Measurements from ENCODE around the gene PMM2. TPM values are rescaled to one million over a fixed set of nuclear protein-coding genes. Genes with fewer than 3 reads are reported as not detected.

The PMM2 gene
- polyA plus RNA-seq, 1 donor from 2014 or later, result 32.3 TPM

DNA sequence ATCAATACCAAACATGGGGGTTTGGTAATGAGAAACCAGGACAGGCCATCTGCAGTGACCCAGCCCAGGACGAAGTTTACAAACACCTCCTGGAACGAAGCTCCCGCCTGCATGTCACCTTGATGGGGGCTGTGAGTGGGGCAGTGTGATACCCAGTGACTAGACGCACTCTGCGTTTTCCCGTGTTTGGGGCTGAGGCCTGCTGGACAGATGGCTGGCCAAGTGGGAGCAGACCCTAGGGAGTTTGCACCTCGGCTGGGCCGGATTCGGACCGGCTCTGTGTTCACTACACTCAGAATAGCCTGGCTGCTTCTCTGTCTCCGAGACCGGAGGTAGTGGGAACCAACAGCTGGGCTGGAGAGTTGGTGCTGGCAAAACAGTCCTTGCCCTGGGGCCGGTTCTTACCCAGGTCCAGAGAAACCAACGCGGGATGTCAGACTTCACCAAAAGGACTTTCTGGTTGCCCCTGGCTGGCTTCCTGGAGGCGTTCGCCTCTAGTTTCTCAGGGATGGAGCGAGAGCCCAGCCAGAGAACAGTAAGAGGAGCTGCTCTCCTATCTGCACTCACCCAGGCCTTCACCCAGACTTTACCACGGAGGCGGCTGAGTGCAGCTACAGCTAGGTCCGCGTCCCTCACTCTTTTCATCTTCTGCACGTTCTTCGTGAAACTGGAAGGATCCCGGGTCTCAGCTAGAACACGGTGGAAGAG lies 50.7 kb downstream of the PMM2 start:
- H3K27ac Mint-ChIP-seq, result peak overlapping the region in 2 of 3 donors; percentile 7 to 67
- H3K4me1 Mint-ChIP-seq, result peaks cover 9 to 18% (median 11%) of the 10 kb centered on the region in 3 donors
- H3K36me3 Mint-ChIP-seq, result peaks cover 3% of the 10 kb centered on the region
- H3K9me3 Mint-ChIP-seq, result no peaks in the 10 kb centered on the region
- H3K27me3 Mint-ChIP-seq, result no peaks in the 10 kb centered on the region
- H3K4me3 Mint-ChIP-seq, result no peak overlapping the region

DNA sequence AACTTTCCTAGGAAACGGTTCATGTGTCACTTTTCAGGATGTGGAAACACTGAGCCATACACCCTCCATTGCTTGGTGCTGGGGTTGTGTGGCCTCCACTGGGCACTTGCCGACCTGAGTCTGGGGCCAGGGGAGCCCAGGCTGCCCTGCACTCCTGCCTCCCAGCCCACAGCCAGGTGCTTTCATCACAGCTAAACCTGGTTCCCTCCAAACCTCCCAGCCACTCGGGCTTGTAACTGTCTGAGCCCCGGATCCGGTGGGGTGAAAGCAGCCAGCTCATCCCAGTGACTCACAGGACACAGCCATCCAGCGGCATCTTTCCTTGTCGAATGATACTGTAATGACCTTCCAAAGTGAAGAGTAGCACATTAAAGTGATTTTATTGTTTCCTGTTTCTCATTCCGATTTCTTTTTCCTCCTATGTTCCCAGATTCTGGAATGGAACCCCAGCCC lies 51.3 kb downstream of the PMM2 start:
- Mint-ChIP-seq H3K4me1 (peaks cover 7 to 16% (median 11%) of the 10 kb centered on the region in 3 donors), H3K27me3 (no peaks in the 10 kb centered on the region), H3K9me3 (no peaks in the 10 kb centered on the region), H3K36me3 (peaks cover 3% of the 10 kb centered on the region), H3K4me3 (no peak overlapping the region), H3K27ac (peak overlapping the region in 2 of 3 donors; percentile 7 to 71)

DNA sequence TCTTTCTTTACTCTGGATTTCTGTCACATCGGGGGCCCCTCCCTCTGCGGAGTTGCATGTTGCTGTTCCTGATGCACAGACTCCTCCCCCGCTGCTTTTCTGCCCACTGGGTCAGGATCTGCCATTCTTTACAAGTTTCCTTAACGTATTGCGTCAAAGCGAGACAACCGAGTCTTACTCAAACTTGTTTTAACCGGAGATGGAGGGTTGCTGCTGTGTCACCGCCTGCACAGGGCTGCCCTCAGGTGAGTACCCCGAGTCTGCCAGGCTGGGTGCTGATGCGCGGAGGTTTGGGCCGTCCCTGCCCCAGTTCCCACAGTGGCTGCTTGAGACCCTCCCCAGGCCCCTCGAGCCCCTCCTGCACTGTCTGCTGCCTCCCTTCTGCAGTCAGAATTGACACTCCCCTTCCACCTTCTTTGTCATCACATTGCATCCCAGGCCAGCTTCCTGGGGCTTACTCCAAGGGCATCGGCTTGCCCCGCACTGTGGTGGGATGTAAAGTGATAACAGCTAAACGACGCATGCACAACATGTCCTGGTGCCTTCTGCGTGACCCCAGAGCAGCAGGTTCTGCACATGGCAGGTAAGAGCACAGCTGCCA lies 51.9 kb downstream of the PMM2 start:
- H3K27ac Mint-ChIP-seq, result peak overlapping the region in 1 of 3 donors; percentile 71
- peaks cover 7 to 15% (median 11%) of the 10 kb centered on the region in 3 donors for H3K4me1 Mint-ChIP-seq
- peaks cover 3% of the 10 kb centered on the region for H3K36me3 Mint-ChIP-seq
- no peaks in the 10 kb centered on the region for H3K9me3 Mint-ChIP-seq
- no peaks in the 10 kb centered on the region for H3K27me3 Mint-ChIP-seq
- H3K4me3 Mint-ChIP-seq, result no peak overlapping the region

DNA sequence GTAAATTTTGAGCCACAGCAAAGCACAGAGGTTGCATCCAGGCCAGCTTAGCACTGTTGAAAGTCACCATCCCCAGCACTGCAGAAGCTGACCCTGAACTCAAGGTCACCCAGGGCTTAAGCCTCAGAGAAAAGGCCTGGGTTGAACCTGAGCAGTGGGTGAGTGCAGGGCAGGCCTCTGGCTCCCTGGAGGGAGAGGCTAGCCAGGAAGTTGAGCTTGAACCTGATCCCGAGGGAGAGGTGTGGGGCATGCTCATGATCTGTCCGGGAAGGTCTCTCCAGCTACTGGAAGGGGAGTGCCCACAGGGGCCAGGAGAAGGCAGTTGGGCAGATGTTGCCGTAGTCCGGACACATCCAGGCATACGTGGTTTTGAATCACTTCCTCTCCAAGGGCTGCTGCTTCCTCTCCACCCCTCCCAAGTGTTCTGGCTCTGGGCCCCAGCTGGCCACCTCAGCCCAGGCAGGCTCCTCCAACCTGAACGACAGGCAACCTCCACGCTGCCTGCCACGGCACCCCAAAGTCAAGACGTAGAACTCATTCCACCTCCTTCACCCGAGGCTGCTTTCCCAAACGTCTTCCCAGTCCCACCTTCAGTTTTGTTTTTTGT lies 52.7 kb downstream of the PMM2 start:
- Mint-ChIP-seq H3K27ac (peak overlapping the region in 2 of 3 donors; percentile 76 to 78), H3K4me3 (peak overlapping the region in 1 of 4 donors; percentile 65), H3K4me1 (peaks cover 3 to 15% (median 4%) of the 10 kb centered on the region in 3 donors), H3K9me3 (no peaks in the 10 kb centered on the region), H3K36me3 (peaks cover 5% of the 10 kb centered on the region), H3K27me3 (no peaks in the 10 kb centered on the region)

DNA sequence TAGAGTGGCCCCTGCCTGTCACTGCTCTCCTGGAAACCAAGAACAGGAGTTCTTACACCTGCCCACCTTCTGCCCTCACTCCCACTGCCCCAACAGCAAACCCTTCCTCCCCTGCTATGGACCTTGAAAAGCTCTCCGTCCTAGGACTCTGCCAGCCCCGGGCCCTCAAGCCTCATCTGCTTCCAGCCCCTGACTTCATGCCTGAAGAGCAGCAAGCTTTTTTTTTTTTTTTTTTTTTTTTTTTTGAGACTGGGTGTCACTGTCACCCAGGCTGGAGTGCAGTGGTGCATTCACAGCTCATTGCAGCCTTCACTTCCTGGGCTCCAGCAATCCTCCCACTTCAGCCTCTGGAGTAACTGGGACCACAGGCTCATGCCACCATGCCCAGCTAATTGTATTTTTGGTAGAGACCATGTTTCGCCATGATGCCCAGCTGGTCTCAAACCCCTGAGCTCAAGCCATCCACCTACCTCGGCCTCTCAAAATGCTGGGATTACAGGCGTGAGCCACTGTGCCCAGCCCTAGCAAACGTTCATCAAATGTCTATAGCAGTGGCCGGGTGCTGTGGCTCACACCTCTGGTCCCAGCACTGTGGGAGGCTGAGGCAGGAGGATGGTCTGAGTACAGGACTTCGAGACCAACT lies 54.2 kb downstream of the PMM2 start:
- Mint-ChIP-seq H3K4me1 (peaks cover 4 to 20% (median 7%) of the 10 kb centered on the region in 3 donors), H3K36me3 (peaks cover 6% of the 10 kb centered on the region), H3K9me3 (no peaks in the 10 kb centered on the region), H3K27me3 (no peaks in the 10 kb centered on the region), H3K4me3 (peak overlapping the region in 1 of 4 donors; percentile 57), H3K27ac (peak overlapping the region in 2 of 3 donors; percentile 23 to 72)

DNA sequence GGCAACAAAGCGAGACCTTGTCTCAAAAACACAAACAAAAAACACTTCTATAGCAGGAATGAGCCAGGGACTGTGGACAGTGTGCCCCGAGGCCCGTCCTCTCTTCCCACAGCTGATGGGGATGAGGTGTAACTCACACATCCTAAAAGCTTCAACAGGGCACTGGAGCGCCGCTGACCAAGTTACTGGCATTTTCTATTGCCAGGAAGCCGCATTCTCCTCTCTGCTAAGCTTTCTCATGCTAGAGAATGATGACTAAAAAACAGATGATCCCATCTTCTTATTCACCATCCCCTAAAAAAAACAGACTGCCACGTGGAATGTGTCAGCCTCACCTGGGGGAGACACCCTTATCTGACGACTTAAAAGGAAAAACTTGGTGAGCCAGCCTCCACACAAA lies 54.9 kb downstream of the PMM2 start:
- peaks cover 8% of the 10 kb centered on the region for H3K36me3 Mint-ChIP-seq
- H3K27me3 Mint-ChIP-seq, result no peaks in the 10 kb centered on the region
- H3K4me1 Mint-ChIP-seq, result peaks cover 4 to 22% (median 10%) of the 10 kb centered on the region in 3 donors
- no peak overlapping the region for H3K4me3 Mint-ChIP-seq
- H3K27ac Mint-ChIP-seq, result no peak overlapping the region
- H3K9me3 Mint-ChIP-seq, result no peaks in the 10 kb centered on the region

DNA sequence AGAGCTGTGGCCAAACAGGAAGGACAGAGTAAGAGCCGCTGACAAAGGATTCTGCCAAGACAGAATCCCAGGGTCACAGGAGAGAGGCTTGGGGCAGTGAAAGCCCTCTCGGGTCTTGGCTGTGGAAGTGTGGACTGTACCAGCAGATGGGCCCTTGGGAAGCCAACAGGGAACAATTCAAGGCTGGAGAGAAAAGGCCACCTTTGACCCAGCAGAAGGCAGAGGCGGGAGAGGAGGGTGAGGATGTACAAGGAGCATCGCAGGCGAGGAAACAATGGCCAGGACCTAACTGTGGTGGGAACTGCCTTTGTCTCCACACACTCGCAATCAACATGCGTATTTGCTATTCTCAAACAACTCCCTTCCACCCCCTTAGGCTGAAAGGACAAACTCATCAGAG lies 55.5 kb downstream of the PMM2 start:
- Mint-ChIP-seq H3K27me3 (no peaks in the 10 kb centered on the region), H3K4me3 (peak overlapping the region in 1 of 4 donors; percentile 9), H3K27ac (no peak overlapping the region), H3K36me3 (peaks cover 8% of the 10 kb centered on the region), H3K9me3 (no peaks in the 10 kb centered on the region), H3K4me1 (peaks cover 4 to 22% (median 10%) of the 10 kb centered on the region in 3 donors)

DNA sequence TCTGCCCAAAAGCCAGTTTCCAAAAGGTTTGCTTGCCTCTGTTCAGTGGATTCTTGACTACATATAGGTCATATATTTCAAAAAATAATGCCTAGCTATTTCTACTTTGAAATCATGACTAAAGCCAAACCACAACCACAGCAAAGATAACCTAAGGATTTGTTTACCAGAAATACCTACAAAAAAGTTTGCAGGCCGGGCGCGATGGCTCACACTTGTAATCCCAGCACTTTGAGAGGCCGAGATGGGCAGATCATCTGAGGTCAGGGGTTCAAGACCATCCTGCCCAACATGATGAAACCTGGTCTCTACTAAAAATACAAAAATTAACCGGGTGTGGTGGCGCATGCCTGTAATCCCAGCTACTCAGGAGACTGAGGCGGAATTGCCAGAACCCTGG lies 56.0 kb downstream of the PMM2 start:
- Mint-ChIP-seq H3K9me3 (no peaks in the 10 kb centered on the region), H3K27ac (no peak overlapping the region), H3K36me3 (peaks cover 8% of the 10 kb centered on the region), H3K4me1 (peaks cover 4 to 22% (median 11%) of the 10 kb centered on the region in 3 donors), H3K4me3 (no peak overlapping the region), H3K27me3 (no peaks in the 10 kb centered on the region)

DNA sequence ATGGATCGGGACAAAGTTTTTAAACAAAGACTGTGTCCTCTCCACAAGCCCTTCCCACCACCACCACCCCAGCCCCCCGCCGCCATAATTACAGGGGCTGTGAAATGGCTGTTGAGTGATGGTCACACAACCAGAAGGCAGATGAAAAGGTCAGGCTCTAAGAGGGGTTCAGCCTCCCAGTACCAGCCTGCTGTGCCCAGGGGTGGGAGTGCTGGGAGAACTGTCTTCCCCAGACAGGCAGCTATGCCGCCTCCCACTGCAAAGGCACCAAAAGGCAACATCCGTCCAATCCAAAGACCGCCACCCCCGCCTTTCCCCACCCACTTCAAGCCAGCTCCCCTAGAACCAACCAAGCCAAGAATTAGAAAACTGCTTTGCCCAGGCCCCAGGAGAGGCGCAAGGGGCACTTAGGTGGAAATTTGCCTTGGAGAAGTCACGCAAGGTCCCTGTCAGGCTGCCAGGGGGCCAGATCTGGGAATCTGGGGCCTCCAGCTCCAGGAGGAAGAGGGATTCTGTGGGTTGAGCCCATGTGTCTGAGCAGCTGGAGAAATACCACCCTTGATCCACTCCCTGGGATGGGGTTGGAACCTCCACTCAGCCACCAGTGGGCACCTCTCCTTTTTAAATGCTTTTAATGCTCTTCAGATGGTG lies 56.8 kb downstream of the PMM2 start:
- H3K36me3 Mint-ChIP-seq, result peaks cover 4% of the 10 kb centered on the region
- no peaks in the 10 kb centered on the region for H3K9me3 Mint-ChIP-seq
- no peak overlapping the region for H3K27ac Mint-ChIP-seq
- H3K4me3 Mint-ChIP-seq, result no peak overlapping the region
- no peaks in the 10 kb centered on the region for H3K27me3 Mint-ChIP-seq
- H3K4me1 Mint-ChIP-seq, result peaks cover 4 to 22% (median 12%) of the 10 kb centered on the region in 3 donors

DNA sequence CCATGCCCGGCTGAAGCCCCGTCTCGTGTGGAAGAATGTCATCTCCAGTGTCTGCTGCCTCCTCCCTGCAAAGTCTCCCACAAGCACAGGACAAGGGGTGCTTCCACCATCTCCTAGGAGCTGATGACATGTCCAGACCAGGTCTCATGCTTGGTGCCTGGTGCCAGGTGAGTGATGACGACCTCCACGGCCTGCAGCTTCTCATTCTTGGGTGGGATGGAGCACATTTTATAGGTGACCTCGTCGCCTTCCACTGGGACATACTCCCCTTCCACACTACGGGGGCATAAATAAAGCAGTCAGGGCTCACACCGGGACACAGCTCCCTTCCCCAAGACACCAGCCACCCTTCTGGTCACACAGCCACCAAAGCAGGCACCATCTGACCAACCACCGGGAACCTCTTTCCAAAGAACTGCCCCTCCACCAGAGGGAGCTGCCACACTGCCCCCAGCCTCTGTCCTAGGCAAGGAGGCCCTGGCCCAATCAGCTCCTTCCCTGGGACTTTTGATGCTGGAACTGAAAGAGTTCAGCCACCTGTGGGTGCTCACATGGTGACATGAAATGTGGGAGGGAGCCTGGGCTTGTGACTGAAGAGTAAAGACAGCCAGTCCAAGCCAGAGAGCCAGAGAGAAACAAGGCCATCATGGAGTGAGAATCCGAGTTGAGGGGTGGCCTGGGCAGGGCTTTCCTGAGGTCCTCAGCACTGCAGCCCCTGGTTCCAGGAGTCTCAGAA lies 57.6 kb downstream of the PMM2 start:
- Mint-ChIP-seq H3K27me3 (no peaks in the 10 kb centered on the region), H3K4me1 (peaks cover 4 to 17% (median 8%) of the 10 kb centered on the region in 3 donors), H3K27ac (peak overlapping the region in 1 of 3 donors; percentile 67), H3K4me3 (peak overlapping the region in 1 of 4 donors; percentile 4), H3K9me3 (no peaks in the 10 kb centered on the region), H3K36me3 (peaks cover 4% of the 10 kb centered on the region)

DNA sequence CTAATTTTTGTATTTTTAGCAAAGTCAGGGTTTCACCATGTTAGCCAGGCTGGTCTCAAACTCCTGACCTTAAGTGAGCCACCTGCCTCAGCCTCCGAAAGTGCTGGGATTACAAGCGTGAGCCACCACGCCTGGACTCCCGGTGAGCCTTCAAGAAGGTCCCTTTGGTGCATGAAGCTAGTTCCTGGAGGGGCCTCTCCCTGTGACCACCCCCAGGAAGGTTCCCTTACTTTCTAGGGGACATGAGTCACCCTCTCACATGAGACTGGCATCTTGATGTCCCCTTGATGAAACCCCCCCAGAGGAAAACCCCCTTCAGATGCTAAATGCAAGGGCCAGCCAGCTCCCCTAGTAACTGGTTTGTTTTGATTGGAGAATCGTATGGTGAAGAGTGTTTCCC lies 58.3 kb downstream of the PMM2 start:
- no peaks in the 10 kb centered on the region for H3K27me3 Mint-ChIP-seq
- peaks cover 4 to 10% (median 8%) of the 10 kb centered on the region in 3 donors for H3K4me1 Mint-ChIP-seq
- H3K27ac Mint-ChIP-seq, result no peak overlapping the region

DNA sequence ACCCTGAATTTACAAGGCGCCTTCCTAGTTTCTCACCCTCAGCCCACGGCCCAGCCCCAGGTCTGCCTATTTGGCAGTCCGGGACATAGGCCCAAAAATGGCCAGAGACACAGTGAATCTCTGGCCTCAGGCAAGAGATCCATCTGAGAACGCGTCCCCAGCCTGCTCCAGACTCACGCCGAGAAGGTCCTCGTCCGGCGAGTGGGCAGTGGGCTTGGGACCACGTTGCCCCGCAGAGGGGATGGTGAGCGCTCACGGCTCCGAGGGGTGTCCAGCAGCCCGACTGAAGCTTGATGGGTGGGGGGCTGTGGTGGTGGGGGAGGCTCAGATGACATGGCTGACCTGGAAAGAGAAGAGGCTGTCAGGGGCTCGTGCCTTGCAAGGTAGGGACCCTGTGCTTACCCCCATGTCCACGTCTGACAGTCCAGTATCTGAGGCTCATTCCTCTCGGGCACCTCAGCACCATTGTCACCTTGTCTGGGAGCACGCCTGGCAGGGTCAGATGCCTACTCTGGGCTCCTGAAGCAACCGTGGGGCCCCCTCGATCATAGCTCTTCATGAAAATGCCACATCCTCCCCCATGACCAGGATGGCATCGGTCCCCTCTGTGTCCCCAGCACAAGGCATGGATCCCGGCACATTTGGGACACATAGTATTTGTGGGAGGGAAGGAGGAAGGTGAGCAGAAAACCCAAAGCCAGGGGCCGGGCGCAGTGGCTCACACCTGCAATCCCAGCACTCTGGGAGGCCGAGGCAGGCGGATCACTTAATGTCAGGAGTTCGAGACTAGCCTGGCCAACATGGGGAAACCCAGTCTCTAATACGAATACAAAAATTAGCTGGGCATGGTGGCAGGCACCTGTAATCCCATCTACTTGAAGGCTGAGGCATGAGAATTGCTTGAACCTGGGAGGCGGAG lies 61.6 kb downstream of the PMM2 start:
- Mint-ChIP-seq H3K27ac (peak overlapping the region in 1 of 3 donors; percentile 80), H3K36me3 (peaks cover 4% of the 10 kb centered on the region), H3K4me1 (peaks cover 4 to 20% (median 13%) of the 10 kb centered on the region in 3 donors), H3K4me3 (no peak overlapping the region), H3K27me3 (no peaks in the 10 kb centered on the region), H3K9me3 (no peaks in the 10 kb centered on the region)

More for the DNA sequence above, 58.3 kb downstream of the PMM2 start:
- Mint-ChIP-seq H3K9me3 (no peaks in the 10 kb centered on the region), H3K4me3 (peak overlapping the region in 1 of 4 donors; percentile 54), H3K36me3 (peaks cover 4% of the 10 kb centered on the region)
